Fibroblast of skin of back (primary cell): ENCODE results near the gene PDE6G. TPM values are rescaled to one million over a fixed set of nuclear protein-coding genes. Genes with fewer than 3 reads are reported as not detected.

Source experiments
- DNase-seq: peaks from one replicate; pipeline ENCODE4 v3.0.0-alpha.2; 2013
- polyA plus RNA-seq, 2 experiments: library from polyadenylated mRNA; unstranded; fragments of 120-200 nt; gene quantifications; one replicate each; pipeline ENCODE4 v1.2.1, GENCODE V29; 2013; ENCODE audit not compliant: insufficient read length in 2 of 2

Gene PDE6G
- 0.32 TPM for polyA plus RNA-seq (2013, experiment 1 of 2; ENCODE audit: insufficient read length)
- 0.29 TPM for polyA plus RNA-seq (2013, experiment 2 of 2; ENCODE audit: insufficient read length)

- DNase-seq, result no peak
These were observed at the start of gene PDE6G for GRCh38 chr17:81656118-81656743. PDE6G (minus strand) TSS chr17:81656542; CDS start chr17:81653305, 3,237 bp downstream.

- DNase-seq, result no peak
These were observed 49.3 kb upstream of the PDE6G start for GRCh38 chr17:81705518-81706231.

GRCh38 chr17:81703747-81704654 is 47.7 kb upstream of the PDE6G start:
- DNase-seq, result no peak

GRCh38 chr17:81702934-81703746 is 46.8 kb upstream of the PDE6G start, which contains the start of gene MRPL12:
MRPL12 (plus strand) TSS chr17:81703367; CDS start chr17:81703502, 135 bp downstream.
- DNase-seq, result peak; percentile 92

GRCh38 chr17:81701288-81702071 is 45.1 kb upstream of the PDE6G start:
- DNase-seq, result no peak

GRCh38 chr17:81700353-81701287 is 44.3 kb upstream of the PDE6G start:
- DNase-seq, result no peak

- no peak for DNase-seq
These were observed 41.1 kb upstream of the PDE6G start for GRCh38 chr17:81697261-81698044.

GRCh38 chr17:81696218-81696941 is 40.0 kb upstream of the PDE6G start:
- DNase-seq, result no peak

GRCh38 chr17:81695801-81696200 is 39.5 kb upstream of the PDE6G start:
- no peak for DNase-seq

- no peak for DNase-seq
These were observed 38.9 kb upstream of the PDE6G start for GRCh38 chr17:81695211-81695610.

- no peak for DNase-seq
These were observed 38.5 kb upstream of the PDE6G start for GRCh38 chr17:81694810-81695209.

- DNase-seq, result no peak
These were observed 37.3 kb upstream of the PDE6G start for GRCh38 chr17:81693509-81694210.

- DNase-seq, result no peak
These were observed 35.3 kb upstream of the PDE6G start for GRCh38 chr17:81691608-81692007.

- DNase-seq, result no peak
These were observed 34.9 kb upstream of the PDE6G start for GRCh38 chr17:81691196-81691595.

GRCh38 chr17:81690549-81690948 is 34.2 kb upstream of the PDE6G start:
- DNase-seq, result no peak

- DNase-seq, result no peak
These were observed 33.7 kb upstream of the PDE6G start for GRCh38 chr17:81690066-81690465.

- no peak for DNase-seq
These were observed 32.3 kb upstream of the PDE6G start for GRCh38 chr17:81688616-81689015.
